ENCODE data around the gene CA14.

GRCh38 chr1:150259758-150260669 lies 2.4 kb downstream of the CA14 start:
- TF ChIP-seq POLR2A (IDR thresholded peaks at IDR 0.05) (no peak), CTCF (IDR thresholded peaks at IDR 0.05) (no peak)
